ENCODE measurements around the gene AOPEP.

AOPEP gene

DNA sequence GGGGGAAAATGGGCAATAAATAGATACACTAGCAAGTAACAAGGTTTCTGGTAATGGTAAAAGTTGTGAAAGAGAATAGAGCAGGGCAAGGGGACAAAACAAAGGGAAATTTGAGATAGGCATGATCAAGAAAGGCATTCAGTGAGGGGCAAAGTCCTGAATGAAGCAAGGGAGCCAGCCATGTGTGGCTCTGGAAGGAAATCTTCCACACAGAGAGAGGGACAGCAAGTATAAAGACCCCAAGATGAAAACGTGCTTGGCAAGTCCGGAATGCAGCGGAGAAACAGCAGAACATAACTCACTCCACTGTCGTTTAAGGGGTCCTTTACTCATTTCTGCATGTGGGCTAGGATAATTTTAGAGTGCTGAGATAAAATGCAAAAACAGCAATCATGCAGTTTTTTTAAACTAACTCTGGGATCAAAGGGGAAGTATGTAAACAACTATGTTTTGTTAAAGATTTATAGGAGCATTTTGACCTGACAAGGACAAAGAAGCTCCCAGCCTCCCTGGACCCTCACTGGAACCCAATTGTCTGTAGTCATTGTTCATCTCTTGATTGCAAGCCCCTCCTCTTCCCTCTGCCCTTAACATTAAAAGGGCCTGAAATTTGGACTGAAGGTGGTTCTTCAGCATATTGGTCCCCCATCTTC lies 22.9 kb upstream of the AOPEP start:
- Histone ChIP-seq H3K9me2 (ENCODE audit: low read depth, low read length) (no peaks in the 10 kb centered on the region), H2AFZ (ENCODE audit: low read length) (no peak overlapping the region), H4K20me1 (ENCODE audit: insufficient read depth, low read length) (no peaks in the 10 kb centered on the region), H3K9ac (ENCODE audit: low read length) (no peak overlapping the region), H3K79me2 (ENCODE audit: insufficient read depth, low read length) (no peaks in the 10 kb centered on the region), H3K4me1 (ENCODE audit: insufficient read depth, low read length, severe bottlenecking) (no peaks in the 10 kb centered on the region), H3K4me2 (ENCODE audit: low read length) (no peak overlapping the region), H3F3A (ENCODE audit: insufficient read depth, low read length) (no peaks in the 10 kb centered on the region), H3K27me3 (ENCODE audit: insufficient read depth, low read length) (no peaks in the 10 kb centered on the region), H3K9me3 (ENCODE audit: low read length) (no peaks in the 10 kb centered on the region), H3K36me3 (ENCODE audit: insufficient read depth, low read length) (no peaks in the 10 kb centered on the region), H3K4me3 (ENCODE audit: low read depth, low read length, poor library complexity, severe bottlenecking) (no peak overlapping the region), H3K27ac (ENCODE audit: low read depth, low read length, poor library complexity, severe bottlenecking) (no peak overlapping the region)
- no peak for TF ChIP-seq EZH2 (IDR thresholded peaks at IDR 0.05; ENCODE audit: borderline replicate concordance, low read length)
- TF ChIP-seq, protein P1, sequence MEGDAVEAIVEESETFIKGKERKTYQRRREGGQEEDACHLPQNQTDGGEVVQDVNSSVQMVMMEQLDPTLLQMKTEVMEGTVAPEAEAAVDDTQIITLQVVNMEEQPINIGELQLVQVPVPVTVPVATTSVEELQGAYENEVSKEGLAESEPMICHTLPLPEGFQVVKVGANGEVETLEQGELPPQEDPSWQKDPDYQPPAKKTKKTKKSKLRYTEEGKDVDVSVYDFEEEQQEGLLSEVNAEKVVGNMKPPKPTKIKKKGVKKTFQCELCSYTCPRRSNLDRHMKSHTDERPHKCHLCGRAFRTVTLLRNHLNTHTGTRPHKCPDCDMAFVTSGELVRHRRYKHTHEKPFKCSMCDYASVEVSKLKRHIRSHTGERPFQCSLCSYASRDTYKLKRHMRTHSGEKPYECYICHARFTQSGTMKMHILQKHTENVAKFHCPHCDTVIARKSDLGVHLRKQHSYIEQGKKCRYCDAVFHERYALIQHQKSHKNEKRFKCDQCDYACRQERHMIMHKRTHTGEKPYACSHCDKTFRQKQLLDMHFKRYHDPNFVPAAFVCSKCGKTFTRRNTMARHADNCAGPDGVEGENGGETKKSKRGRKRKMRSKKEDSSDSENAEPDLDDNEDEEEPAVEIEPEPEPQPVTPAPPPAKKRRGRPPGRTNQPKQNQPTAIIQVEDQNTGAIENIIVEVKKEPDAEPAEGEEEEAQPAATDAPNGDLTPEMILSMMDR (IDR thresholded peaks at IDR 0.05; ENCODE audit: low read length) = no peak

GRCh38 chr9:94705162-94705702 lies 21.3 kb upstream of the AOPEP start:
- Histone ChIP-seq H3K9me2 (ENCODE audit: low read depth, low read length) (no peaks in the 10 kb centered on the region), H3K4me3 (ENCODE audit: low read depth, low read length, poor library complexity, severe bottlenecking) (no peak overlapping the region), H3K36me3 (ENCODE audit: insufficient read depth, low read length) (no peaks in the 10 kb centered on the region), H3K9me3 (ENCODE audit: low read length) (no peaks in the 10 kb centered on the region), H3K27ac (ENCODE audit: low read depth, low read length, poor library complexity, severe bottlenecking) (no peak overlapping the region), H4K20me1 (ENCODE audit: insufficient read depth, low read length) (no peaks in the 10 kb centered on the region), H3K4me1 (ENCODE audit: insufficient read depth, low read length, severe bottlenecking) (no peaks in the 10 kb centered on the region), H3K79me2 (ENCODE audit: insufficient read depth, low read length) (no peaks in the 10 kb centered on the region), H3K27me3 (ENCODE audit: insufficient read depth, low read length) (no peaks in the 10 kb centered on the region), H3K4me2 (ENCODE audit: low read length) (no peak overlapping the region), H3F3A (ENCODE audit: insufficient read depth, low read length) (no peaks in the 10 kb centered on the region), H3K9ac (ENCODE audit: low read length) (no peak overlapping the region), H2AFZ (ENCODE audit: low read length) (no peak overlapping the region)
- no peak for TF ChIP-seq EZH2 (IDR thresholded peaks at IDR 0.05; ENCODE audit: borderline replicate concordance, low read length)
- TF ChIP-seq, protein P1 (IDR thresholded peaks at IDR 0.05; ENCODE audit: low read length) = no peak

- TF ChIP-seq, protein P1 (IDR thresholded peaks at IDR 0.05; ENCODE audit: low read length) = no peak
- no peak for TF ChIP-seq EZH2 (IDR thresholded peaks at IDR 0.05; ENCODE audit: borderline replicate concordance, low read length)
- no peaks in the 10 kb centered on the region for H3F3A ChIP-seq (ENCODE audit: insufficient read depth, low read length)
- no peaks in the 10 kb centered on the region for H3K36me3 ChIP-seq (ENCODE audit: insufficient read depth, low read length)
- no peak overlapping the region for H3K4me2 ChIP-seq (ENCODE audit: low read length)
- H4K20me1 ChIP-seq (ENCODE audit: insufficient read depth, low read length) = no peaks in the 10 kb centered on the region
- H3K4me3 ChIP-seq (ENCODE audit: low read depth, low read length, poor library complexity, severe bottlenecking) = no peak overlapping the region
- no peaks in the 10 kb centered on the region for H3K4me1 ChIP-seq (ENCODE audit: insufficient read depth, low read length, severe bottlenecking)
- H3K9me2 ChIP-seq (ENCODE audit: low read depth, low read length) = no peaks in the 10 kb centered on the region
- no peaks in the 10 kb centered on the region for H3K79me2 ChIP-seq (ENCODE audit: insufficient read depth, low read length)
- H3K27me3 ChIP-seq (ENCODE audit: insufficient read depth, low read length) = no peaks in the 10 kb centered on the region
- H3K9me3 ChIP-seq (ENCODE audit: low read length) = no peaks in the 10 kb centered on the region
- no peak overlapping the region for H3K9ac ChIP-seq (ENCODE audit: low read length)
- H3K27ac ChIP-seq (ENCODE audit: low read depth, low read length, poor library complexity, severe bottlenecking) = no peak overlapping the region
- no peak overlapping the region for H2AFZ ChIP-seq (ENCODE audit: low read length)
Observed at GRCh38 chr9:94706922-94707321, 19.6 kb upstream of the AOPEP start.

Data from OCI-LY1 (cell line).